Dermis microvascular lymphatic vessel endothelial cell (primary cell): ENCODE results near the gene RPUSD1. TPM values are rescaled to one million over a fixed set of nuclear protein-coding genes. Genes with fewer than 3 reads are reported as not detected.
"Not testable (repeated sequence)": the region's sequence is repeated elsewhere in the genome, so short reads cannot be mapped to it uniquely, and the experiment has no call there.

Source experiments
- DNase-seq, 2 donors: peaks; one replicate each; pipeline versions ENCODE4 v3.0.0 to v3.0.0-alpha.2; 2010; ENCODE audit warnings: low read depth in 2 of 2
- total RNA-seq: library from RNA; depleted of rRNA; stranded (reverse); fragments of >200 nt; gene quantifications from 2 replicates; pipeline ENCODE4 v1.2.1, GENCODE V29; 2014

The RPUSD1 gene, protein sequence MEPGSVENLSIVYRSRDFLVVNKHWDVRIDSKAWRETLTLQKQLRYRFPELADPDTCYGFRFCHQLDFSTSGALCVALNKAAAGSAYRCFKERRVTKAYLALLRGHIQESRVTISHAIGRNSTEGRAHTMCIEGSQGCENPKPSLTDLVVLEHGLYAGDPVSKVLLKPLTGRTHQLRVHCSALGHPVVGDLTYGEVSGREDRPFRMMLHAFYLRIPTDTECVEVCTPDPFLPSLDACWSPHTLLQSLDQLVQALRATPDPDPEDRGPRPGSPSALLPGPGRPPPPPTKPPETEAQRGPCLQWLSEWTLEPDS
- 22.2 and 29.8 TPM in 2 replicates for total RNA-seq

DNA sequence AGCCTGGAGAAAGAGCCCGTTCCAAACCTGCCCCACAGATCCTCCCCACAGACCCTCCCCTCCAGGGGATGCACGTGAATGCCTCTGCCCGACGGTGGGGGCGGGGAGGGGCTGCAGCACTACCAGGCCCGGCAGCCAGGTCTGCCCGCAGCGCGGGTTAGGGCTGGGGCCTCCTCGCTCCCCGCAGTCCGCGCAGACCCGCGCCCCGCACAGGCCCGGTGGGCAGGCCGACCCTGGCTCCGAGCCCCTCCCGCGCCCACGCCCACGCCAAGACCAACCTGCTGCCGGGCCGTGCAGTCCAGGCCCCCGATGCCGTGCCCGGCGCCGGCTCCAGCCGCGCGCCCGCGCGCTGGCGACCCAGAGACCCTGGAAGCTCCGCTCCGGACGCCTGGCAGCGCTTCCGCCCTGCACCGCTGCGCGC is at the start of gene RPUSD1:
Gene RPUSD1, minus strand, starts transcription at position 404 of the 421 bp plus-strand sequence. CDS start 644 bp downstream, outside the sequence.
- no peak for DNase-seq

DNA sequence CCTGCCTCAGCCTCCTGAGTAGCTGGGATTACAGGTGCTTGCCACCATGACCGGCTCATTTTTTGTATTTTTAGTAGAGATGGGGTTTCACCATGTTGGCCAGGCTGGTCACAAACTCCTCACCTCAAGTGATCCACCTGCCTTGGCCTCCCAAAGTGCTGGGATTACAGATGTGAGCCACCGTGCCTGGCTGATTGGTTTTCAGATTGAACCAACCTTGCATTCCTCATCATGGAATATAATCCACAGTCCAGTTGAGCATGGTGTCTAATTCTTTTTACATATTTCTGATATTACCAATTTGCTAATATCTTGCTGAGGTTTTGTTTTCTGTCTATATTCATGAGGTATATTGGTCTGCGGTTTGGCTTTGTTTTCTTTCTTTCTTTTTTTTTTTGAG is 48.6 kb upstream of the RPUSD1 start:
- DNase-seq: not testable (repeated sequence)

DNA sequence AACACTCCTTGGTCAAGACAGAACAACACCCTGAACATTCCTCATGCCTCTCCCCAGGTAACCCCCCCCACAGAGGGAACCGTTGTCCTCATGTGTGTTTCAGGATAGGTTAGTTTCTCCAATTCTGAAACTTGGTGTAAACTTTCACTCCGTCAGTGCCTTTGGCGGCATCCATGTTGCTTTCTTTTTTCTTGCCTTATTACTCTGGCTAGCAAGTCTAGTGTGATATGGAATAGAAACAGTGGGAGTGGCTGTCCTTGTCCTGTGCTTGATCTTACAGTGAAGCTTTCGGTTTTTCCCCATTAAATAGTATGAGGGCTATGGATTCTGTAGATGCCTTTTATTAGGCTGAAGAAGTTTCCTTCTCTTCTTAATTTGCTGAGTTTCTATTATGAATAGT is 48.0 kb upstream of the RPUSD1 start:
- no peak for DNase-seq

DNA sequence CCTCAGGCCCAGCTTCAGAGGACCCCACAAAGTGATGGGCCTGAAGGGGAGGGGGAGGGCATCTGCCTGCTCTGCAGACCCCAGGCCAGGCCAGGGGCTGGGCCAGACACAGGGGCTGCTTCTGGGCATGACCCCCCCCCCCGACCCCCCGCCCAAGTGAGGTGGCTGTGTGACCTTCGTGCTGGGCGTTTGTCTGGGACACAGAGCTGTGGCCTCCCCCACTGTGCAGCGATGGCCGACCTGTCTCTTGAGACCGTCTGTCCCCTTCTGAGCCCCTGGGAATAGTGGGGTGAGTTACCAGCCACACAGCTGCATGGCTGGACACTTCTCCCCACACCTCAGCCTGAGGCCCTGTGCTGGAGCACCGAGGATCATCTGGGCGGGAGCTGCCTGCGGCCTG is 47.2 kb upstream of the RPUSD1 start:
- DNase-seq: no peak

DNA sequence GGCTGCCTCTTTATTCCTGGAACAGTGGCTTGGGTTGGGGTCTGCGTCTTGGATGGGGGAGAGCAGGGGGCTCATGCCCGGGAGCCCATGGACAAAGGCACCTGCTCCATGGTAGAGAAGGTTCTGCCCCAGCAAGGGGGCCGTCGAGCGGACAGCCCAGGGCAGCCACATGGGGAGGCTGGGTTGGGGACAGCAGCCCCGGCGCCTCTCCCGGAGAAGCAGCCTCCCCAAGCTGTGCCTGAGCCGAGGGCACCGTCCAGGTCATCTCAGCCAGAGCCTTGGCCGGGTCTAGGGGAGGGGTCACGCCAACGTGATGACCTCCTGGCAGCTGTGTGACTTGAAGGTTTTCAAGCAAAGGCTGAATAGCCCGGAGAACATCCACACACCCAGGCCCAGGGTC is 45.2 kb upstream of the RPUSD1 start:
- no peak for DNase-seq

DNA sequence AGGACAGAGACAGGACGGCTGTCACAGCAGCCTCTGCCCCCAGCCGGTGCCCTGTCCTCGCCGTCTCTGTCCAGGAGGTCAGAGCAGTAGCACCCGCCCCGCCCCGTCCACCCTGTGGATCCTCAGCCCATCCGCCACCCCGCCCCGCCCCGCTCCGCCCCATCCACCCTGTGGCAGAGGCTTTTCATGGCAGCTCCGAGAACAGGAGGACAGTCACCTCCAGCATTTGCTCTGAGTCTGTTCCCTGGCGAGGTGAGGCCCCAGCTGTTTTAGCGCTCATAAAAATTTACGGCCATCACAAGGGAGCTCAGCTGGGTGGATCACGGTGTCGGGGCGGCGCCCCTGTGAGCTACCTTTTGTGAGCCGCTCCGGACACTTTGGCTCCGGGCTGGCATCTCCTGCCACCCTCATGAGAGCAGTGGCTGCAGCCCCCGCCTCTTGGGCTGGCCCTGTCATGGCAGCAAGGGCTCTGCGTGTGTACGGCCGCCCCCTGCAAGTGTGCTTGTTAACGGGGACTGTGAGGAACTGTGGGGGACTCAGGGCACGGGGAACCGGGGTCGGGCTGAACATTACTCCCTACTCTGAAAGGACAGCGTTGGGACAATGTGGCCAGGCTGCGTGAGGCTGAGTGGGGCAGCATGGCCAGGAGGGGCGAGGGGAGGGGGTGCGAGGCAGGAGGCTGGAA is 44.6 kb upstream of the RPUSD1 start:
- DNase-seq: no peak

DNA sequence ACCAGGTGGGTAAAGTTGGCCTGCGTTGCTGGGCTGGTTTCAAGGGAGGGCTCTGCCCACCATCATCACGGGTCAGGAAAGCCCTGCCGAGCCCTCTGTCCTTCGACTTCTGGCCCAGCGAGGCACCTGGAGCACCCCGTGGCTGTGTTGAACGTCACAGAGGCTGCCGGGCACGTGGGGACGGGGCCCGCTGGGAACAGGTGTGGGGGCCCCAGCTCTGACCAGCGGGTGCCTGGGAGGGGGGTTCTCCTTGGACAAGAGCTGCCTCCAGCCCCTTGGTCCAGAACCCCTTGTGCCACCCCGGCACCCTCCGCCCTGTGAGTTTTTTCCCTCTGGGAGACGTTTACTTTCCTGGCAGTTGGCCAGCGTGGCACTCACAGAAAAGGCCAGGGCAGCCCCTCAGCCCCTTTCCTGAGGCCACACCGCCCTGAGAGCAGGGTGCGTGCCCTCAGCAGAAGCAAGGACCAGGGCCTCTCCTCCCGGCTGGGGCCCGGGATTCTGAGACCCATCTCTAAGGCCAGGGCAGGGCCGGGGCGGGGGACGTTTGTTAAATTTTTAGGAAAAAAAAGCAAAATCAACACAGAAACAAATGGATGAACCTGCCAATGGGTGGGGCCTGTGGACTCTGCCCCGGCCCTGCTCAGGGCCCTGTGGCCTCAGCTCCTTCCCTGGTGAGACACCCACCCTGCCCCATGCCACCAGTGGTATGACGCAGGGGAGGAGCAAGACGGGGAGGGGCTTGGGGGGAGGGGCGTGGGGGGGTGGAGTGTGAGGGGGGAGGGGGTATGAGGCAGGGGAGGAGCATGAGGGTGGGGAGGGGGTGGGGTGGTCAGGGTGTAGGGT is 43.6 kb upstream of the RPUSD1 start:
- DNase-seq: no peak

DNA sequence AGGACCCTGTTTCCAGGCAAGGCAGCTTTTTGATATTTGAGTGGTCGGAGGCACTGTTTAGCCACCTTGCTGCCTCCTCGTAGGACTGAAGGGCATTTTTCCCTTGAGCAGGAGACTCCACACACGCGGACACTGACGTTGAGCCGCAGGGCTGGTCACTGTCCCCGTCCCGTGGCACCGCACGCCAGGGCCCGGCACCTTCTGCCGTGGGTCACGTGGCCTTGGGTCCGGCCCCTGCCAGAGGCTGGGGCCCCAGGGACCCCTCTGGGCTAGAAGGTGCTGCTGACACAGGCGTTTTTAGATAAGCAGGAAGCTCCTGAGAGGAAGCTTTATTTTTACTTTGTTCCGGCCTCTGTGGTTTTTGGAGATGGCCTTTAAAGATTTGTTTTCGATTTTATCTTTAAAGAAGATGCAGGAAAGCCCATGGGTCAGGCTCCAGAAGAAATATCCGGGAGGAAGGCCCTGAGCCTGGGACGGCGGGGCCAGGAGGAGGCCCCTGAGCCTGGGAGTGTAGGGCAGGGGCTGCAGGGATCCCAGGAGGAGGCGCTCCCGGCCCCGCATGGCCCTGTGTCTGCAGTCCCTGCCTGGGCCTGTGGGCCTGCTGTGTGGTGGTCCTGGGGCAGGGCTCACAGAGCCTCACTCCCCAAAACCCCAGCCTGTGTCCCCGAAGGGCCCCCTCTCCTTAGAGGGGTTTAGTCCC is 42.8 kb upstream of the RPUSD1 start:
- DNase-seq: no peak

DNA sequence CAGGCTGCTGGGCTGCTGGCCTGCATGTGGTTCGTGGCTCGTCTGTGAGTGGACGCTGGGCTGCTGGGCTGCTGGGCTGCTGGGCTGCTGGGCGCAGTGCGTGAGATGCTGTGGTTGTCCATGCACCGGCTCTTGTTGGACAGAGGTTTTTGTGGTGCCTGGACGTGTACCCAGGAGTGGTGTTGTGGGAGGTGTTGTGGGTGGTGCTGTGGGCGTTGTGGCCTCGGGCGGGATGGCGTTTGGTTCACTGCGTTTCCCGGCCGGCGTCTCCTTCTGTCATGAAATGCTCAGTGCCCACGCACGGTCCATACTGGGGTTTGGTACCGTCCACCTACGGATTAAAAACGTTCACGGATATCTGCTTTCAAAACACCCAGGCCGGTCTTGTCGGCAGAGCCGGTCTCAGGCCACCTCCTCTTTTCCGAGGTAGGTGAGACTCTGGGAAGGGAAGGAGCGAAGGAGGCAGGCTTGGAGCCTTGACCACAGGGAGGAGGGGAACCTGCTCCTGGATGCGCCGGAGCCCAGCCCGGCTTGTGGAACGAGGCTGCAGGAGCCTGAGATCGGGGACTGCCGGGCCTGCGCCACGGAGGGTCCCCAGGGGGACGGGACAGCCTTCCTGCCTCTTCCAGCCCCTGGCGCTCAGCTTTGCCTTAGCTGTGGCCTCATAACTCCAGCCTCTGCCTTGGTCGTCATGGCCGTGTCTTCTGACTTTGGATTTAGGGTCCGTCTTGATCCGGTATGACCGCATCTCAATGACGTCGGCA is 42.1 kb upstream of the RPUSD1 start:
- DNase-seq: no peak

DNA sequence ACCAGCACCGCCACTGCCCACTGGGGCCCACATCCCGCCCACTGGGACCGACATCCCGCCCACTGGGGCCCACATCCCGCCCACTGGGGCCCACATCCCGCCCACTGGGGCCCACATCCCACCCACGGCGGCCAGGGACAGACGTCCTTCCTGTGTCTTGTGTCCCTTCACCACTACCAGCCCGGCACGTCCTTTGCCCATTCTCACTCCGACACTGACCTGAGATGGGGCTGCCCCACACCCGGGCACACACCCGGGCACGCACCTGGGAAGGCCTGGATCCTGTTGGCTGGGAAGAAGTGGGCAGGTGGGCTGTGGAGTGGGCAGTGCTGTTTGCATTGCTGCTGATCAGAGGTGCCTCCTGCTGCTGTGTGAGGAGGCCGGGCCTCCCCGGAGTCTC is 40.7 kb upstream of the RPUSD1 start:
- no peak for DNase-seq

DNA sequence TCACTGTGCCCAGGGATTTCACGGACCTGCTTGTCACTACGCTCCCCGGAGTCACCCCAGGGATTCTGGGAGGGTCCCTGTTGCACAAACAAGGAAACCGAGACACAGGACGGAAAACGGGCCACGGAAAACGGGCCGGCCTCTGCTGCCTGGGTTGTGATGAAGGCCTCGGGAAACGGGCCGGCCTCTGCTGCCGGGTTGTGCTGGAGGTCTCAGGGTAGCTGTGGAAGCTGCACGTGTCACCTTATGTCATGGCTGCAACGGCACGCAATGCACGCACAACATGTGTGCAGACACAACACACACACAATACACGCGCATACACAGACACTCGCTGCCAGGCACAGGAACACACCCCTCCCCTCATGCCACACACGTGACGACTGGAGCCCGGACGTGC is 39.3 kb upstream of the RPUSD1 start:
- no peak for DNase-seq

DNA sequence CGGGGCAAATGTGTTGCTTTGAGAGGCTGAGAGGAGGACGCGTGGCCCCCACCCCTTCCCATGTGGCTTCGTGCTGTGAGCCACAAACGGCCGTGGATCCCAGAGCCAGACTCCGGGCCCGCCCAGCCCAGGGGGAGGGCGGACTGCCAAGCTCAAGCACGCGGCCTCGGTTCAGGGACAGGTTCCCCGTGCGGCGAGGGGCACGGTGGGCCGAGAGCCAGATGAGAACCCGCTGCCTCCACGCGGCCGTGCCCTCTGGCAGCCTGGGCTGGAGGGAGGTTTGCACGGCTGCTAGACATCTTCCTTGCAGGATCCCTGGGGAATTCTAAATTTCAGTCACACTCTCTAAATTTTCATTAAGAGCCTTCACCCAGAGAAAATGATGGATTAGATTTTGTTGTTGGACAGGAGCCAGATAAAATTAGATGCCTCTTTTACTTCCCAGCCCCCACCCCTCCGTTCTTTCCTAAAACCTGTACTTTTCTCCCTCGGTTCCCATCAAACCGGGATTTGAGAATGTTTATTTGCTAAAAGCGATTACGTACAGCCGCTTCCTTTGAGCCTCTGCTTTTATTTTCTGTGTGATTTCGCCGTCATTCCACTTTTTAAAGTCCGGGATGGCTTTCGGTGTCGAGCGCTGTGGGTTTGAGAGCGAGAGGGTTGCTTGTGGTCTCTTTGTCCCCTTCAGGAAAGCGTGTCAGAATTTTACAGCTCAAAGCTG is 37.3 kb upstream of the RPUSD1 start:
- no peak for DNase-seq

DNA sequence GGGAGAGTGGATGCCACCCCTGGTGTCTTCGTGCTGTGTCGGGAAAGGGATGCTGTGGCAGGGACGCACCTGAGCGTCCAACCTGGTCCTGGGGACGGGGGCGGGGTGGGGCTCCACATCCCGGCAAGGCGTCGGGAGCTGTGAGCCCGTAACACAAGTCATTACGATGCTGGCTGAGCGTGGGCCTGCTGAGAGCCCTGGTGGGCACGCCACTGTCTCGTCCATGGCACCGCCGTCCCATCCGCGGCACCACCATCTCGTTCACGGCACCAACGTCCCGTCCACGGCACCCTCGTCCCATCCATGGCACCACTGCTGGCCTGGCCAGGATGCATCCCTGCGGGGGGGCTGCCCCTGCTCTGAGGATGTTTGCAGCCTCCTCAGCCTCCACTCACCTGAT is 36.4 kb upstream of the RPUSD1 start:
- no peak for DNase-seq

DNA sequence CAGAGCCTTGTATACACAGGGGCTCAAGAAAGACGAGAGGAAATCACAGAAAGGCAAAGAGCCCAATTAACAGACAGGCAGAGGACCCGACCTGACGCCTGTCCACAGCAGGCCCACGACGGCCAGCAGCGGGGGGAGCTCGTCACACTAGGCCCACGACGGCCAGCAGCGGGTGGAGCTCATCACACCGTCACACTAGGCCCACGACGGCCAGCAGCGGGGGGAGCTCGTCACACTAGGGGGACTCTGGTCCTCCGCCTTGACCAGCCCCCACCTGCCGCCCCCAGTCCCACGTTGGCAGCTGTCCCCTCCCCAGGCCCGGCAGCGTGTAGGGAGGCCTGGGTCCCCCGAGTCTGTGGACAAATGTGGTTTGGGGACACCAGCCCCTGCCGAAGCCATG is 36.0 kb upstream of the RPUSD1 start:
- DNase-seq: no peak

DNA sequence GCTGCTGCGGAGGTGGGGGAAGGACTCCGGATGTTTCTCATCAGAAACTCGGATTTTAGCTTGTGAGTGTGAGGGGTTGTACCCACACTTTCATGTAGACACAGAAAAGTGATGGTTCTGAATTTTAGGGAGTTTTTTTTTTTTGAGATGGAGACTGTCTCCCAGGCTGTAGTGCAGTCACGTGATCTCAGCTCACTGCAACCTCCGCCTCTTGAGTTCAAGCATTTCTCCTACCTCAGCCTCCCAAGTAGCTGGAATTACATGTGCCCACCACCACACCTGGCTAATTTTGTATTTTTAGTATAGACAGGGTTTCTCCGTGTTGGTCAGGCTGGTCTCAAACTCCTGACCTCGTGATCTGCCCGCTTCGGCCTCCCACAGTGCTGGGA is 34.7 kb upstream of the RPUSD1 start:
- DNase-seq: no peak

DNA sequence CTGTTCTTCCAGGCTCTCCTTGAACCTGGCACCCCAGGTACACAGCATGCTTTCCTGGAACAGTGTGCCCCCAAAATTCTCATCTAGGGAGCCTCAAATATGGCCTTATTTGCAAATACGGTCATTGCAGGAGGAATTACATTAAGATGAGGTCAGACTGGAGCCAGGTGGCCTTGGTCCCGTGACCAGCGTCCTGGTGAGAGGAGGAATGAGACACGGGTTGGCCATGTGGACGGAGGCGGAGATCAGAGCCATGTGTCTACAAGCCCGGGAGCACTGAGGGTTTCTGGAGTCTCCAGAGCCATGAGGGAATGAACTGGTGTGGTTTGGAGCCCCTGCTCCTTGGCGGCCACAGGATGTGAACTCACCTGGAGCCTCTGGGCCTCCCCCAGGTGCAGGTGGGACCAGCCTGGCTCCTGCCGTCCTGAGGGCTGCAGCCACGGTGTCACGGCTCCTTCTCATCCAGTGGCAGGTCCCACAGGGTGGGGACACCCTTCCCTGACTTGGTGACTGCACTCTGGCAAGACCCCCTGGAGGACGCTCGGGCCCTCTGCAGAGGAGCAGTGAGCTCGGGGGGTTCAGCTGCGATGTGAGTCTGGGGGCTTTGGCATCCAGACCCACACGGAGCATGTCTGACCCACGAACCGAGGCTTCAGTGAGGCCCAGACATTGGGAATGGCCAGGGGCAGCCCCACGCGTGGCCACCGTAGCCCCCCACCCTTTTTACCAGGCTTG is 34.2 kb upstream of the RPUSD1 start:
- DNase-seq: no peak

DNA sequence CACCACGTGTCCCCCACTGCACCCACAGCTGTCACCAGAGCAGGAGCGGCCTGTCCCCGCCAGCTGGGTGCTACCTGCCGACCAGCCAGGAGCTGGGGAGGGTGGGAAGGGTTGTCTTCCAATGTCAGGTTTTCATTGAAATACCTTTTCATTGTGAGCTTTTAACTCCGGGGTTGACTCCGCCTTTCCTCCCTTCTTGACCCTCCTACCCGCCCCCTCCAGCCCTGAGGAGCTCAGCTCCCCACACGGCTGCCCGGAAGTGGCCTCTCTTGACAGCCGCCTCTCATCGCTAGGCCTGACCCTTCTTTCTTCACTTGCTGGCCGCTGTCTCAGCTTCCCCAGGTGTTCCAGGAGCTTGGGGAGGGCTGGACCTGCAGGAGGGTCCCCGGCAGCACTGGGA is 33.6 kb upstream of the RPUSD1 start:
- no peak for DNase-seq

DNA sequence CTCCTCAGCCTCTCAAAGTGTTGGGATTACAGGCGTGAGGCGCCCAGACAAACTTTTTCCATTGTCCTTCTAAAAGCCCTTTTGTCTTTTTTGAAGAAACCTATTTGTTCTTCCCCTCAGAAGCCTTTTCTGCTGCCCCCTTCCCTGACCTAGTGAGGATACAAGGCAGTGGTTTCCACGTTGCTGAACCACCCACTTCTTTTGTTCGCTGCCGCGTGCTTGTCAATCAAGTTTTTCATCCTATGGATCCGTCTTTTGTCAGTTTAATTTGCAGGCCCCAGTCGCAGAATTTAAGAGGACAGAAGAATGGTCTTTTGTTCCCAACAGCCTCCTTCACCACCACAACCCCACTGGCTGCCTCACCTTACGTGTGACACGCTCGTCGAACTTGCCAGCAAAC is 32.6 kb upstream of the RPUSD1 start:
- no peak for DNase-seq

DNA sequence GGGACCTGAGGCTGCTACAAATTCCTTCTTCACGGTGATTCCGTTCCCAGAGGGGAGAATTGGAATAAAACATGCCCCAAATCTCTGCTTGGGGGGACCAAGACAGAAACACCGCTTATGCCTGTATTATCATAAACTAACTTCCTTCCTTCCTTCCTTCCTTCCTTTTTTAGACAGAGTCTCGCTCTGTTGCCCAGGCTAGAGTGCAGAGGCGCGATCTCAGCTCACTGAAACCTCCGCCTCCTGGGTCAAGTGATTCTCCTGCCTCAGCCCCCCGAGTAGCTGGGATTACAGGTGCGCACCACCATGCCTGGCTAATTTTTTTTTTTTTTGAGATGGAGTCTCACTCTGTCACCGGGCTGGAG is 31.8 kb upstream of the RPUSD1 start:
- DNase-seq: not testable (repeated sequence)
